GM12878 (cell line): ENCODE measurements around the gene OCA2.

ENCODE experiments used
- CREM ChIP-seq: IDR thresholded peaks from 2 replicates; pipeline ENCODE4 v1.6.1; 2014; ENCODE audit warnings: antibody characterized with exemption, low read depth
- MYC ChIP-seq: IDR thresholded peaks from 2 replicates; pipeline ENCODE4 v1.6.1; 2011; ENCODE audit warnings: mild to moderate bottlenecking, low read length, moderate library complexity, inconsistent platforms; ENCODE audit not compliant: insufficient read depth, insufficient replicate concordance, insufficient read length, severe bottlenecking
- NFXL1 ChIP-seq: fragments of 450-650 bp; IDR thresholded peaks from 2 replicates; pipeline ENCODE4 v1.6.1; 2017; ENCODE audit warnings: antibody characterized with exemption, mild to moderate bottlenecking, borderline replicate concordance
- POLR2A ChIP-seq: IDR thresholded peaks from 2 replicates; pipeline ENCODE4 v1.6.1; 2011; ENCODE audit warnings: low read depth, mild to moderate bottlenecking, low read length
- RCOR1 ChIP-seq: conservative IDR thresholded peaks from 2 replicates; pipeline ENCODE4 v1.6.1; 2012; ENCODE audit warnings: low read depth, low read length, improper control_type of control experiment
- SIN3A ChIP-seq: IDR thresholded peaks from 2 replicates; pipeline ENCODE4 v1.6.1; 2012; ENCODE audit warnings: low read depth, low read length, improper control_type of control experiment
- SIX5 ChIP-seq: IDR thresholded peaks from 2 replicates; pipeline ENCODE4 v1.6.1; 2011; ENCODE audit warnings: mild to moderate bottlenecking, low read depth, low read length, moderate library complexity; ENCODE audit not compliant: severe bottlenecking
- ZNF24 ChIP-seq: fragments of 450-650 bp; IDR thresholded peaks from 2 replicates; pipeline ENCODE4 v1.6.1; 2017; ENCODE audit warnings: antibody characterized with exemption, mild to moderate bottlenecking
- TF ChIP-seq, protein P1 (sequence below), 3 experiments: IDR thresholded peaks in 2 of 3; conservative IDR thresholded peaks in 1 of 3; 2 replicates each; pipeline ENCODE4 v1.5.1; 2011; ENCODE audit warnings: low read depth in 3 of 3, low read length in 3 of 3, mild to moderate bottlenecking in 3 of 3, control low read depth in 2 of 3, moderate library complexity in 2 of 3, inconsistent platforms in 1 of 3, mixed read lengths in 1 of 3; ENCODE audit not compliant: control insufficient read depth in 2 of 3, insufficient read depth in 1 of 3; ENCODE audit errors: extremely low read depth in 1 of 3
- TF ChIP-seq, protein P2 (sequence below): fragments of 450-650 bp; IDR thresholded peaks from 2 replicates; pipeline ENCODE4 v1.6.1; 2017; ENCODE audit warnings: mild to moderate bottlenecking
- TF ChIP-seq, protein P3 (sequence below): IDR thresholded peaks from 2 replicates; pipeline ENCODE4 v1.6.1; 2012; ENCODE audit warnings: low read depth, low read length, improper control_type of control experiment

DNA sequence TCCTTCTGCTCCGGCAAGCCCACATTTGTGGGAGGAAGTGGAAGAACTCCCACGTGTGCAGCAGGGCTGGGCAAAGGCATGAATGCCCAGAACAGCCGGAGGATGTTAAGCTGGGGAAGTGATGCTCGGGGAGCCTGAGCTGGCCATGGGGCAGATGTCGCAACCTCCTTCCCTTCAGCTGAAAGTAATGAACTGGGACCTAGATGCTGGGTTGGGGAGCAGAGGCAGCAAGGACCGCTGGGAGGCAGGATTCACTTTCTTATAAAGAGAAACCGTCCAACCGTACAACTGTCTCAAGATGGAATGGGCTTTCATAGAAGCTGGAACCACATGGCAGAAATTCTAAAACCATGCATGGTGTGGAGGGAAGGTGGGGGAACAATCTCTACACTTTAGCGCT is 290.9 kb downstream of the OCA2 start:
- TF ChIP-seq, protein P1, sequence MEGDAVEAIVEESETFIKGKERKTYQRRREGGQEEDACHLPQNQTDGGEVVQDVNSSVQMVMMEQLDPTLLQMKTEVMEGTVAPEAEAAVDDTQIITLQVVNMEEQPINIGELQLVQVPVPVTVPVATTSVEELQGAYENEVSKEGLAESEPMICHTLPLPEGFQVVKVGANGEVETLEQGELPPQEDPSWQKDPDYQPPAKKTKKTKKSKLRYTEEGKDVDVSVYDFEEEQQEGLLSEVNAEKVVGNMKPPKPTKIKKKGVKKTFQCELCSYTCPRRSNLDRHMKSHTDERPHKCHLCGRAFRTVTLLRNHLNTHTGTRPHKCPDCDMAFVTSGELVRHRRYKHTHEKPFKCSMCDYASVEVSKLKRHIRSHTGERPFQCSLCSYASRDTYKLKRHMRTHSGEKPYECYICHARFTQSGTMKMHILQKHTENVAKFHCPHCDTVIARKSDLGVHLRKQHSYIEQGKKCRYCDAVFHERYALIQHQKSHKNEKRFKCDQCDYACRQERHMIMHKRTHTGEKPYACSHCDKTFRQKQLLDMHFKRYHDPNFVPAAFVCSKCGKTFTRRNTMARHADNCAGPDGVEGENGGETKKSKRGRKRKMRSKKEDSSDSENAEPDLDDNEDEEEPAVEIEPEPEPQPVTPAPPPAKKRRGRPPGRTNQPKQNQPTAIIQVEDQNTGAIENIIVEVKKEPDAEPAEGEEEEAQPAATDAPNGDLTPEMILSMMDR (IDR thresholded peaks at IDR 0.05 in 2 of 3, conservative IDR thresholded peaks at IDR 0.05 in 1 of 3; ENCODE audit: control insufficient read depth in 2 of 3, extremely low read depth in 1 of 3, insufficient read depth in 1 of 3, low read depth in 3 of 3, low read length in 3 of 3), result no peak
- TF ChIP-seq, protein P2, sequence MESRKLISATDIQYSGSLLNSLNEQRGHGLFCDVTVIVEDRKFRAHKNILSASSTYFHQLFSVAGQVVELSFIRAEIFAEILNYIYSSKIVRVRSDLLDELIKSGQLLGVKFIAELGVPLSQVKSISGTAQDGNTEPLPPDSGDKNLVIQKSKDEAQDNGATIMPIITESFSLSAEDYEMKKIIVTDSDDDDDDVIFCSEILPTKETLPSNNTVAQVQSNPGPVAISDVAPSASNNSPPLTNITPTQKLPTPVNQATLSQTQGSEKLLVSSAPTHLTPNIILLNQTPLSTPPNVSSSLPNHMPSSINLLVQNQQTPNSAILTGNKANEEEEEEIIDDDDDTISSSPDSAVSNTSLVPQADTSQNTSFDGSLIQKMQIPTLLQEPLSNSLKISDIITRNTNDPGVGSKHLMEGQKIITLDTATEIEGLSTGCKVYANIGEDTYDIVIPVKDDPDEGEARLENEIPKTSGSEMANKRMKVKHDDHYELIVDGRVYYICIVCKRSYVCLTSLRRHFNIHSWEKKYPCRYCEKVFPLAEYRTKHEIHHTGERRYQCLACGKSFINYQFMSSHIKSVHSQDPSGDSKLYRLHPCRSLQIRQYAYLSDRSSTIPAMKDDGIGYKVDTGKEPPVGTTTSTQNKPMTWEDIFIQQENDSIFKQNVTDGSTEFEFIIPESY, result no peak
- TF ChIP-seq ZNF24, result no peak
- no peak for TF ChIP-seq POLR2A
- no peak for TF ChIP-seq SIN3A
- TF ChIP-seq NFXL1, result no peak
- no peak for TF ChIP-seq CREM
- TF ChIP-seq SIX5, result no peak
- no peak for TF ChIP-seq RCOR1
- TF ChIP-seq, protein P3, sequence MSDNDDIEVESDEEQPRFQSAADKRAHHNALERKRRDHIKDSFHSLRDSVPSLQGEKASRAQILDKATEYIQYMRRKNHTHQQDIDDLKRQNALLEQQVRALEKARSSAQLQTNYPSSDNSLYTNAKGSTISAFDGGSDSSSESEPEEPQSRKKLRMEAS, result no peak
- TF ChIP-seq MYC, result no peak
